K562 (cell line): ENCODE results near the gene ETS2. TPM values are rescaled to one million over a fixed set of nuclear protein-coding genes. Genes with fewer than 3 reads are reported as not detected.

Source experiments
- BCOR ChIP-seq: fragments of 450-650 bp; IDR thresholded peaks from 2 replicates; pipeline ENCODE4 v1.6.1; 2016
- CBFB ChIP-seq: sonication (generic); formaldehyde crosslinking; IDR thresholded peaks from 2 replicates; pipeline ENCODE4 v1.4.0; 2020; ENCODE audit warnings: mild to moderate bottlenecking, missing genetic modification reagents
- CTBP1 ChIP-seq: fragments of 450-650 bp; IDR thresholded peaks from 2 replicates; pipeline ENCODE4 v1.6.1; 2016; ENCODE audit warnings: borderline replicate concordance
- DDX20 ChIP-seq: fragments of 450-650 bp; IDR thresholded peaks from 2 replicates; pipeline ENCODE4 v1.6.1; 2016; ENCODE audit warnings: missing genetic modification characterization, low read depth, mild to moderate bottlenecking, missing compliant biosample characterization, moderate library complexity
- EP300 ChIP-seq: IDR thresholded peaks from 2 replicates; pipeline ENCODE4 v1.6.1; 2012; ENCODE audit warnings: low read length, improper control_type of control experiment
- HIVEP1 ChIP-seq: fragments of 250-450 bp; sonication (Bioruptor Pico); IDR thresholded peaks from 2 replicates; pipeline ENCODE4 v1.4.0; 2020; ENCODE audit warnings: mild to moderate bottlenecking
- HMG20A ChIP-seq: fragments of 450-650 bp; formaldehyde crosslinking; conservative IDR thresholded peaks from 2 replicates; pipeline ENCODE4 v1.4.0; 2020; ENCODE audit warnings: mild to moderate bottlenecking, mixed read lengths
- KLF1 ChIP-seq: fragments of 450-650 bp; IDR thresholded peaks from 2 replicates; pipeline ENCODE4 v1.6.1; 2016; ENCODE audit warnings: missing genetic modification characterization, missing compliant biosample characterization
- MYC ChIP-seq, 2 experiments: fragments of 250-450 bp in 1 of 2; sonication (Bioruptor Pico) in 1 of 2; IDR thresholded peaks; 2 replicates each; pipeline versions ENCODE4 v1.5.1 to v1.6.1; 2012 to 2021; ENCODE audit warnings: low read depth in 2 of 2, borderline replicate concordance in 1 of 2, improper control_type of control experiment in 1 of 2, low read length in 1 of 2, mild to moderate bottlenecking in 1 of 2, moderate library complexity in 1 of 2
- MYNN ChIP-seq, 2 experiments: sonication (generic); formaldehyde crosslinking in 1 of 2; IDR thresholded peaks; 2 replicates each; pipeline versions ENCODE4 v1.5.0 to v1.6.1; 2016 to 2020; ENCODE audit warnings: antibody characterized with exemption in 1 of 2, missing genetic modification reagents in 1 of 2
- NR4A1 ChIP-seq, 2 experiments: fragments of 250-450 bp in 1 of 2; fragments of 450-650 bp in 1 of 2; sonication (Bioruptor Pico) in 1 of 2; IDR thresholded peaks; 2 replicates each; pipeline versions ENCODE4 v1.4.0 to v1.6.1; 2016 to 2020; ENCODE audit warnings: mild to moderate bottlenecking in 2 of 2, missing compliant biosample characterization in 1 of 2, missing genetic modification characterization in 1 of 2, moderate library complexity in 1 of 2
- PATZ1 ChIP-seq: fragments of 250-450 bp; sonication (Bioruptor Pico); IDR thresholded peaks from 2 replicates; pipeline ENCODE4 v1.5.0; 2020; ENCODE audit warnings: mild to moderate bottlenecking, borderline replicate concordance
- PHB ChIP-seq: fragments of 250-450 bp; sonication (Bioruptor Pico); IDR thresholded peaks from 2 replicates; pipeline ENCODE4 v1.5.0; 2021
- PHTF2 ChIP-seq: fragments of 250-450 bp; sonication (Bioruptor Pico); IDR thresholded peaks from 2 replicates; pipeline ENCODE4 v1.5.0; 2021; ENCODE audit warnings: mild to moderate bottlenecking
- PTBP1 ChIP-seq: fragments of 200-400 bp; formaldehyde crosslinking; IDR thresholded peaks from 2 replicates; pipeline ENCODE4 v1.6.1; 2017; ENCODE audit warnings: low read depth, low read length
- RB1 ChIP-seq: fragments of 450-650 bp; IDR thresholded peaks from 2 replicates; pipeline ENCODE4 v1.6.1; 2017; ENCODE audit warnings: low read depth, mild to moderate bottlenecking
- SRSF1 ChIP-seq: fragments of 200-400 bp; formaldehyde crosslinking; IDR thresholded peaks from 2 replicates; pipeline ENCODE4 v1.6.1; 2017; ENCODE audit warnings: mild to moderate bottlenecking, low read depth, low read length, moderate library complexity
- TAF9B ChIP-seq: fragments of 450-650 bp; IDR thresholded peaks from 2 replicates; pipeline ENCODE4 v1.6.1; 2018; ENCODE audit warnings: mild to moderate bottlenecking; ENCODE audit not compliant: partially characterized antibody
- TARDBP ChIP-seq: fragments of 450-650 bp; IDR thresholded peaks from 2 replicates; pipeline ENCODE4 v1.6.1; 2016
- USF1 ChIP-seq: sonication (generic); formaldehyde crosslinking; IDR thresholded peaks from 2 replicates; pipeline ENCODE4 v1.9.0; 2022; ENCODE audit warnings: mild to moderate bottlenecking, missing genetic modification reagents
- ZNF133 ChIP-seq: fragments of 250-450 bp; sonication (Bioruptor Pico); IDR thresholded peaks from 2 replicates; pipeline ENCODE4 v1.4.0; 2020; ENCODE audit warnings: mild to moderate bottlenecking
- ZNF134 ChIP-seq: fragments of 250-450 bp; sonication (Bioruptor Pico); conservative IDR thresholded peaks from 2 replicates; pipeline ENCODE4 v1.4.0; 2020
- ZNF23 ChIP-seq: fragments of 250-450 bp; sonication (Bioruptor Pico); IDR thresholded peaks from 2 replicates; pipeline ENCODE4 v1.4.0; 2020; ENCODE audit warnings: mild to moderate bottlenecking
- ZNF41 ChIP-seq: fragments of 250-450 bp; sonication (Bioruptor Pico); conservative IDR thresholded peaks from 2 replicates; pipeline ENCODE4 v1.4.0; 2020; ENCODE audit warnings: mild to moderate bottlenecking
- ZNF551 ChIP-seq: fragments of 250-450 bp; sonication (Bioruptor Pico); IDR thresholded peaks from 2 replicates; pipeline ENCODE4 v1.5.0; 2021; ENCODE audit warnings: mild to moderate bottlenecking, moderate library complexity
- polyA plus RNA-seq, 8 experiments: library from polyadenylated mRNA; depleted of rRNA in 4 of 8; stranded (reverse) in 5 of 8; unstranded in 3 of 8; fragments of >200 nt; fragmentation: Nextera tagmentation in 2 of 8; fragmentation: Illumina TruSeq in 1 of 8; extraction: Ambion mirVana in 2 of 8; extraction: Trizol in 1 of 8; gene quantifications; 2 replicates each; pipeline versions ENCODE4 v1.2.1 to v1.2.3, GENCODE V29; 2011 to 2014; ENCODE audit warnings: inconsistent platforms in 1 of 8, missing spikeins in 1 of 8
- total RNA-seq, 7 experiments: library from RNA; depleted of rRNA in 6 of 7; stranded (reverse); fragments of >200 nt in 6 of 7; fragmentation: Illumina TruSeq in 2 of 7; extraction: Trizol in 2 of 7; gene quantifications; 2 replicates each; pipeline versions ENCODE4 v1.2.1 to v1.2.3, GENCODE V29; 2011 to 2021; ENCODE audit warnings: low replicate concordance in 1 of 7
- TF ChIP-seq, protein P1 (sequence below): fragments of 250-450 bp; sonication (Bioruptor Pico); IDR thresholded peaks from 2 replicates; pipeline ENCODE4 v1.4.0; 2020; ENCODE audit warnings: mild to moderate bottlenecking

ETS2 gene
- total and polyA plus RNA-seq, 9 of the 15 experiments (the other 6 are each of a cell fraction or from before 2014, with no cell fraction given) = 1.7 to 24.4 (median 12.2) TPM

- TF ChIP-seq ZNF23 (CRISPR knock-in tag) (no peak), KLF1 (no peak), MYNN (IDR thresholded peaks at IDR 0.05) (no peak), MYNN (CRISPR knock-in tag; IDR thresholded peaks at IDR 0.05) (no peak), HMG20A (CRISPR knock-in tag) (no peak), EP300 (peak; percentile 30; the same call in 1 of the 2 replicates), NR4A1 (CRISPR knock-in tag; IDR thresholded peaks at IDR 0.05) (no peak), NR4A1 (tag; IDR thresholded peaks at IDR 0.05) (no peak), PHB (no peak), PHTF2 (CRISPR knock-in tag) (no peak), SRSF1 (no peak), ZNF134 (CRISPR knock-in tag) (no peak), TAF9B (no peak), CTBP1 (peak; percentile 20; the same call in 1 of the 2 replicates), CBFB (no peak), RB1 (no peak), PATZ1 (no peak), DDX20 (tag) (no peak), PTBP1 (no peak), ZNF133 (no peak), TARDBP (no peak), USF1 (no peak), ZNF551 (CRISPR knock-in tag) (no peak), ZNF41 (CRISPR knock-in tag) (no peak), MYC (IDR thresholded peaks at IDR 0.05; ENCODE audit: low read depth, low read length) (no peak), MYC (CRISPR knock-in tag; IDR thresholded peaks at IDR 0.05; ENCODE audit: borderline replicate concordance, low read depth) (no peak), HIVEP1 (no peak), BCOR (no peak)
- TF ChIP-seq, protein P1, sequence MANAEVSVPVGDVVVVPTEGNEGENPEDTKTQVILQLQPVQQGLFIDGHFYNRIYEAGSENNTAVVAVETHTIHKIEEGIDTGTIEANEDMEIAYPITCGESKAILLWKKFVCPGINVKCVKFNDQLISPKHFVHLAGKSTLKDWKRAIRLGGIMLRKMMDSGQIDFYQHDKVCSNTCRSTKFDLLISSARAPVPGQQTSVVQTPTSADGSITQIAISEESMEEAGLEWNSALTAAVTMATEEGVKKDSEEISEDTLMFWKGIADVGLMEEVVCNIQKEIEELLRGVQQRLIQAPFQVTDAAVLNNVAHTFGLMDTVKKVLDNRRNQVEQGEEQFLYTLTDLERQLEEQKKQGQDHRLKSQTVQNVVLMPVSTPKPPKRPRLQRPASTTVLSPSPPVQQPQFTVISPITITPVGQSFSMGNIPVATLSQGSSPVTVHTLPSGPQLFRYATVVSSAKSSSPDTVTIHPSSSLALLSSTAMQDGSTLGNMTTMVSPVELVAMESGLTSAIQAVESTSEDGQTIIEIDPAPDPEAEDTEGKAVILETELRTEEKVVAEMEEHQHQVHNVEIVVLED (CRISPR knock-in tag) = no peak
These were observed 32.2 kb downstream of the ETS2 start (continued) for GRCh38 chr21:38837806-38838461.
